Activated naive CD4-positive, alpha-beta T cell (primary cell): ENCODE measurements around the gene TMEM108.
"Not testable (repeated sequence)": the region's sequence is repeated elsewhere in the genome, so short reads cannot be mapped to it uniquely, and the experiment has no call there.

Experiments
- DNase-seq, 4 experiments: peaks; one replicate each; lab custom pipeline; 2025; lab: John Stamatoyannopoulos, UW

Gene TMEM108

DNA sequence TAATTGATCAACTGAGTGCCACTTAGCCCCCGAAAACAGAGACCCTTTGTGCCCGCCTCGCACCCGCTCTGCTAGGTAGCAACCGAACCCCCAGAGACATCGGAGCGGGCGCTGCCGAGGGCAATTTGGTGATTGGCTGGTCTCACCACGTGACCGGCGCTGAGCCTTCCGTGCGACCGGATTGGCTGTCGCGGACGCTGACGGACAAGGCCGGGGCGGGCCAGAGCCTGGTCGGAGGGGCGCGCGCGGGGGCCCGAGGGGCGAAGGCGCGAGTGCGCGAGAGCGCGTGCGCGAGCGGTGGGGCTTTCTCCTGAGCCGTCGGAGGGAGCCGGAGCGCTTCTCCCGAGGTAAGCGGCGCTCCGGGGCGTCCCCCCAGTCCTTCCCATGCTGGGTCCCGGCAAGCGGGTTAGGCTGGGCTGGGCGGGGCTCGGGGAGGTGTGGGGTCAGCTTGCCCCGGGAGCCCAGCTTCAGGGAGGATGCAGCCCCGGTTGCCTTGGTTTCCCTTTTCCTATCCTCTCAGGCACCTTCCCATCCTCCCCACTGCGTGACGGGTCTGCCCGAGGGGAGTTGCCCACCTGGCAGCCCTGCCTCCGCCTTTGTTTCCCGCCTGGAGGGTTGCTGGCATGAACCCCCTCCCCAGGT lies at the start of gene TMEM108:
TSS of gene TMEM108 (plus strand) at position 303 of the 642 bp plus-strand sequence.
- DNase-seq = peak in 3 of 4 experiments; percentile 0 to 1 (median 0)

GRCh38 chr3:132995971-132996370 lies 42.2 kb upstream of the TMEM108 start:
- no peak for DNase-seq

DNA sequence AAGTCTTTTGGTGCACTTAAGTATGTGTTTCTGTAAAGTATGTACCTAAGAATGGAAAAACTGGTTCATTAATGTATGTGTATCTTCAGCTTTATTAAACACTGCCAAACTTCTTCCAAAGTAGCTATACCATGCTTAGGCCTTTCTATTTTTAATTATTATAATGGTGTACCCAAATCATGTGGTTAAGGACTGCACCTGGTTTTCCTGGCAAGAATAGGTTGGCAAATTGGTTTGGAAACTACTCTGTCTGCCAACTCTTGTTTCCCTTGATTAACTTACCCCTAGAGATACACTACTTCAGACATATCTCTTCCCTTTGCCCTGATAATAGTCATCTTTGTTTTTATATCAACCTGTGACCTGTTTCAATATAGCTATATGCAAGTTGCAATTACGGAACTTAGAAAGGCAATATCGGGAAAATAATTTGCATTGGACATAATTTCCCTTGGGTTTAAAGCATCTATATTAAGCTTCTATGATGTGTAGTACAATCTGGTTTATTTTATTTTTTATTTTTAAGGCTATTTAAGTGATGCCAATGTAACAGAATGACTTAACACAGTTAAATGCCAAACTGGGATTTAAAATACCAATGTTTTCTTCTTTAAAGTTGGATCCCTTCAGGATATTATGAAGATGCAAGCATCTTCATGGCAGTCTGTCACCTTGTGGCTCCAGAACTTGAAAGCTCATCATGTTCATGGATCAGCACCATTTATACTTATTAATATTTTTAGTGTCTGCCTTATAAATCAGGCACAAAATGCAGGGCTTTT lies 40.6 kb upstream of the TMEM108 start:
- no peak for DNase-seq

- DNase-seq = not testable (repeated sequence)
These were observed 33.2 kb upstream of the TMEM108 start for GRCh38 chr3:133005032-133005431.

GRCh38 chr3:133007601-133008000 lies 30.6 kb upstream of the TMEM108 start:
- no peak for DNase-seq

- DNase-seq = no peak
These were observed 23.9 kb upstream of the TMEM108 start for GRCh38 chr3:133014325-133014724.

- not testable (repeated sequence) for DNase-seq
These were observed 22.6 kb upstream of the TMEM108 start for GRCh38 chr3:133015573-133015972.

GRCh38 chr3:133016838-133017309 lies 21.3 kb upstream of the TMEM108 start:
- DNase-seq = no peak

- no peak for DNase-seq
These were observed 19.3 kb upstream of the TMEM108 start for GRCh38 chr3:133018921-133019320.

DNA sequence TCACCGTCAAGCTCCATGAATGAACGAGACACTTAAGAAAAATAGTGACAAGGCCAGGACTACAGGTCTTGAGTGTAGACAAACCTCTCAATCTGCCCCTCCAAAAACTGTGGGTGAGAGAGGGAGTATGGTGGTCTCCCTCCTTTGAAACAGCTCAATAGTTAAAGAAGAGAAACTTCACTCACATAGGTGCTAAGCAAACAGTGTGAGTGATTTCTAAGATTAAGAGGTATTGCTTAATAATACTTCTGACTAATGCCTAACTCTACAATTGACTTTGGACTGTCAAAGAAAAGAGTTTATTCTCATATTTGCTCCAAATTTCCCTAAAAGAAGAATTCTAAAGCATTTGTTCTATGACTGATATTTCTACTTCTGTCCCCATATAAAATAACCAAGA lies 17.0 kb upstream of the TMEM108 start:
- no peak for DNase-seq

GRCh38 chr3:133023362-133023761 lies 14.8 kb upstream of the TMEM108 start:
- DNase-seq = no peak

DNA sequence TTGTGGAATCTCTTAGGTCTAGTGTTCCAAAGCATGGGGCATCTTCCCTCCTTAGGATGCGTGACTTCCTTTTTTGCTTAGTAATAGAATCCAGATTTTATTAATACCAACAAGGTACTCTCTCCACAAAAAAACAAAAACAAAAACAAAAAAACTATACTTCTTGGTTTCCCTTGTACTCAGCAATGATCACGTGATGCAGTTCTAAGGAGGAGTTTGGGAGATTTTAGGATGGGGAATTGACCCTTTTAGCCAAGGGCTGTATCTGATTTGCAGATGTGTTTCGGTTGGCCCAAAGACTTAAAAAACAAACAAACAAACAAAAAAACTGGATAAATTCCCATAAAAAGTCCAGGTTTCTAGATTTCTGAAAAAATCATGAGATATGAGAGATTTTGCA lies 12.6 kb upstream of the TMEM108 start:
- no peak for DNase-seq

- no peak for DNase-seq
These were observed 5.9 kb upstream of the TMEM108 start for GRCh38 chr3:133032301-133032700.

DNA sequence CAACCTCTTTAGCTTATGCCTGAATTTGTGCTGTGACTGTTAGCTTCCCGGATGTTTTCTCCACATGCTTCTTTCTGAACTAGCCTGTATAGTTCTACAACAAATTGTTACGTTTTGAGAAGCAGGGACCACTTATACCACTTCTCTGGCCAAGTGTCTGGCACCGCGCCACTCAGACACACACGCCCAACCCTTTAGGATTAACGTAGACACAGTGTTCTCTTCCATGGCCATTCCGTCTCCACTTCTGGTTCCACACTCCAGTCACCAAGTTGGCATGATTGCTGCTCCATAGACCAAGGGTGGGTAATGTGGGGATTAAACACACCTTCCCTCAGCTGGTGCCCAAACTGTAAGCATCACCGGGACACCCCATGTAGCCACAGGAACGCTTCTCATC lies 755 bp upstream of the TMEM108 start:
- DNase-seq = no peak

DNA sequence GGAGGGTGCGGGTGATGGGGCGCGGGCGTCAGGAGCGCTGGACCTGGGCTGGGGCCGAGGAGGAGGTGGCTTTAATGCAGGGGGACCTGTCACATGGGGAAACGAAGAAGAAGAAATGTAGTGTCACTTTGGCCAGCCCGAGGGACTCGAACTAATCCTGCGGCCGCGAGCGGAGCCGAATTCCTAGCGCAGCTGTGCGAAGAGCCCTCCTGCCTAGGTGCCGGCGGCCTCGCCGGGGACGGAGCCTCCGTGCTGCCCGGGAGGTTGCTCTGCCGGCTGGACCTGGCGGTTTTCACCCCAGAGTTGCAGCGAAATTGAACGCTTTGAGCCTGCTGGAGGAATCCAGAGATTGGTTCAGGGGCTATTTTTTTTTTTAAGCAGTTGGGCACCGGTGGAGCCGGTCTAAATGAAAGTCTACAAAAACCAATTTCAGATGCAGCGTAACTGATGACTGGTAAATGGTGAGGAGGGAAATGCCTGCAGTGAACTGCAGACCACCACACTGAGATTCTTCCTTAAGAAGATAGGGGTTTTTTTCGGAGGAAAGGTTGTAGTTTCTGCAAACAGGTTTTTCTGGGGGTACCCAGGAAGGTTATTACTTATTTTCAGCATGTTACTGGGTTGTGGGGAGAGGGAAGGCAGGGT lies 662 bp downstream of the TMEM108 start:
- DNase-seq = no peak

DNA sequence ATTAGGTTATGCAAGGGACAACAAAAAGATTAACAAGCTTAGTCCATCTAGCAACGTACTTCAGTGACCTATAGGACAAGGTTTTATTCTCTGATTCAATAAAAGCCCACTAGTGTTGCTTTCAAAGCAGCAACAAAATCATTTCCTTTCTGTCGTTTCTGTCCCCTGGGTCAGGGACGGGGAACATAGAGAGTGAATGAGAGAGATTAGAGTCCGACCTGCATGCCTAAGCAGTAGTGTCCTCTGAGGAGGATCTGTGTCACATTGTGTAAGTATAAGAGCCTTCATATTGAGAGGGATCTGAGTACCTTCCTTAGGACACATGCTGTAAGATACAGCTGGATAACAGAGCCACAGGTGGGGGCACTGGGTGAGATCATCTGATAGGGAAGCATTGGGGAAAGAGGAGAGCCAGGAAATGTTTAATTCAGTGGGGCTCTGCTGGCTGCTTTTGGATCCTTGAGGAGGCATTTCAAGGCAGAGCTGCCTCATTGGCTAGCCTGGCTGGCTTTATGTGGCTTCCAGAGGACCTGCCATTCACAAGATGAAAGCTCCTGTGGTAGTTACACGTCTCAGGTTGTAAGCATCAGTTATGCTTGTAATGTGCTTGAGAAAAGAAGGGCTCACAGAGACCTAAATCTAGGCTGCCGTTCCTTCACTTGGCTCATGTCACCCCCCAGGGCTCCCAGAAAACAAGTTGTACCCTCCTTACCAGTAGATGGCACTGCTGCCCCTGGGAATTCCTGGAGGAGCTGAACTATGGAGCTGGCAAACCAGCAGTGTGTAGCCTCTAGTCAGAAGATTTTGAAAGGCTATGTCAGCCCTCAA lies 2.7 kb downstream of the TMEM108 start:
- no peak for DNase-seq

DNA sequence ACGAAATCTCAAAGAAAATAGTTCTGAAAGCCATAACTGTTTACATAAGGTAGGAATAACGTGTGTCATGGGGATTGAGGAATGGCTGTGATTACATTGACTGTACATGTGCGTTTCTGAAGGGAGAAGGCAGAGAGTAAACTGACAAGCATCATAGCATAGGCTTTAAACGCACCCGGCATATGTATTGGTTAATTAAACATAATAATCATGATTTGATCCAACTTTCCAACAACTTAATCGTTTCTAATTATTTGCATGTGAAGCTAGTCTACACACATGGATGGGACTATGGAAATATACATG lies 3.3 kb downstream of the TMEM108 start:
- no peak for DNase-seq

DNA sequence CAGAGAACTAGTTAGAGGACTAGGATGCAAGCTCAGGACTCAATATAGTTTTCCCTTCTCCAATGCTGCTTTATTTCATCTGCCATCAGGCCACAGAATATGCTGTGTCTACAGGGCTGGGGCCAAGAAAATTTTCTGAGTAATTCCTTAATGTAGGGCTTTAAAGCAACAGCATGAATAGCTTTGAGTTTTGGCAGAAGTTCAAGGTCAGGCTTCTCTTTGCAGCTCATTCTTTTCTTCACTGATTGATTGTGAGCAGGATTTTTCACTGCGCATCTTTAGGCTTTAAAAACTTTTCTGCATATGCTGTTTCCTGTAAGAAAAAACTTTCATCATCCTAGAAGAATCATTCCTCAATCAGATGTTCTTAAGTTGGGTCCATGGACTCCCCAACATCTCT lies 4.6 kb downstream of the TMEM108 start:
- DNase-seq = no peak

DNA sequence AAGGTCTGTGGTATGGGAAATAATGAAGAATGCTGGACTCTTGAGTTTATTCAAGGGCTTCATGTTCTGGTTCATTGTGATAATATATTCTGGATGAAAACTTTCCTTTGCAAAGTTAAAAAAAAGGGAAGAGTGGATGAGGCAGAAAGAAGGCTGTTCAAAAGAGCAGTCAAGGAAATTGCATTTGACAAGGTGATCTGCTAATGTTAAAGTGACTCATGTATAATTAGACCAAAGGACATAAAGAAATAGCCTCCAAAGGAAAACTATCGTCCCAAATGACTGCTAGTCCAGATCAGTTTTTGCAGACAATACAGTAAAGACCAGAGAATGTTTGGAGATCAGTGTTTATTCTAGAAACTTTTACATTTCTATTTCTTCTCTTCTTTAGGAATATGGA lies 9.8 kb downstream of the TMEM108 start:
- no peak for DNase-seq

GRCh38 chr3:133049491-133049890 lies 11.3 kb downstream of the TMEM108 start:
- no peak for DNase-seq

GRCh38 chr3:133050891-133051290 lies 12.7 kb downstream of the TMEM108 start:
- no peak for DNase-seq

DNA sequence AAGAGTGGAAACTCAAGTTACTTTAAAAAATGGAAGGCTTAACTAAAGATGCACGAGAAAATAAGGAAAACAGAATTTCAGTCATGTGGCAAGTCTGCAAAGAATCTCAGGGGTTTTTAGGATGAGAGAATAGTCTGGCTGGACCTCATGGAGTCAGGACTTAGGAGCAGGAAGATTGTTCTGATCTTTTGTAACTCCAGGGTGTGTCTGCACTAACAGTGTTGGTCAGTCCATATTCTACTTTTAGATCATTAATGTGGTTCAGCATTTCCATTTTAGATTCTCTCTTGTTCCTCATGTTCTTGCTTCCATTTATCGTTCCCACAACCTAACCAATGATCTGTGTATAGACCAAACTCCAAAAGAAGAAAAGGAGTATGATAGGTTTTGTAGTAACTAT lies 15.3 kb downstream of the TMEM108 start:
- no peak for DNase-seq
